HS-5 (cell line): ENCODE measurements around the gene CAPN3.

Experiments
- DNase-seq: peaks from one replicate; pipeline ENCODE4 v3.0.0-alpha.2; 2012; ENCODE audit warnings: low read depth

Gene CAPN3

GRCh38 chr15:42456531-42456930 is 97.2 kb downstream of the CAPN3 start:
- DNase-seq: no peak

- no peak for DNase-seq
Measured at GRCh38 chr15:42456971-42457370, 97.7 kb downstream of the CAPN3 start.

GRCh38 chr15:42457445-42458442 is 98.4 kb downstream of the CAPN3 start:
- peak; percentile 71 for DNase-seq

- no peak for DNase-seq
Measured at GRCh38 chr15:42461261-42461660, 102.0 kb downstream of the CAPN3 start.
